Activated T-cell treated with anti-CD3 and anti-CD28 coated beads for 1 hour (primary cell): Measurements from ENCODE around the gene FLNB.
"Not testable (repeated sequence)": the region's sequence is repeated elsewhere in the genome, so short reads cannot be mapped to it uniquely, and the experiment has no call there.

Source experiments
- DNase-seq: peaks from one replicate; pipeline ENCODE4 v3.0.0-alpha.2; 2020; ENCODE audit warnings: low read depth

FLNB gene

DNA sequence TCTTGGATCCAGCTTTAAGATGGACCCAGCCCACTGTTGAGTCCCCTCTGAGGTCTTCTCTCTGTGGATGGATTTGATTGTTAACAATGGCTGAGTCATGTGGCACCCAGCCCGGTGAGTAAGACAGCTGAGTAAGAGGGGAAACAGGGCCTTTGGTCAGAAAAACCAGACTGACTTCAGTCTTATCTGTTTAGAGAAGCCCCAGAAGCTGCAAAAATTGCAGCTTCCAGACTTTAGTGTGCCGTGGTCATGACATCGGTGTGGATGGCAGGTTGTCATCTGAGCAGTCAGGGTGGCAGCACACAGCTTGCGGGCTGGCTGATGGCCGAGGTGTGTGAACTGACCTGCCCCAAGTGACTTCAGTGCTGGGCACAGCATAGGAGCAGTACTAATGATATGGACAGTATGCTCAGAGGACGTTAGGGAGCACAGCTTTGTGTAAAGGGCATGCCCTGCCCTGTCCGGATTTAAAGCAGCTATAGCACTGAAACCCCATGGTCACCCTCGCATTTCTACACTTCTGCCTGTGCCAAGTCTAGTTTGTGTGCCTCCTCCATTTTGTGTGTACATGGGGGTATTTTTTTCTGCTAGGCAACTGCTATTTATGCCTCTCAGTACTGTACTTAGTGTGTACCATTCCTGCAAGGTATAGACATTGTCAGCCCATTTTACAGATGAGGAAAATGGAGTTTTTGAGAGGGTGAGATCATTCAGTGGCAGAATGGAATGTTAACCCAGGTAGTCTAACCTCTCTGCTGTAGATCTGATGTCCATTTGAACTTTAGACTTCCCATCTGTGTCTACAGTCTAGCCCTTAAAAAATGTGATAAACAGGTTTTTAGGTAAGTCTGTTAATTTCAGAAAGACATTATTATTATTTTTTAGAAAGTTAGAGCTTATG, 44.4 kb downstream of the FLNB start:
- DNase-seq, result no peak

DNA sequence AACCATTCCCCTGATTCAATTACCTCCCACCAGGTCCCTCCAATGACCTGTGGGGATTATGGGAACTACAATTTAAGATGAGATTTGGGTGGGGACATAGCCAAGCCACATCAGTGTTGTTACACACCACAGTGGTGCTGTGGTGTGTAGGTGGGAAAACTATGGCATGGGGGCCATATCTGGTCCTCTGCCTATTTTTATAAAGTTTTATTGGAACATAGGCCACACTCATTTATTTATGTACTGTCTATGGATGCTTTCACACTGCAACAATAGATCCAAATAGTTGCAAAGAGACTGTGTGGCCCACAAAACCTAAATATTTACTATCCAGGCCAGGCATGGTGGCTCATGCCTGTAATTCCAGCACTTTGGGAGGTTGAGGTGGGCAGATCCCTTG, 46.4 kb downstream of the FLNB start:
- no peak for DNase-seq

DNA sequence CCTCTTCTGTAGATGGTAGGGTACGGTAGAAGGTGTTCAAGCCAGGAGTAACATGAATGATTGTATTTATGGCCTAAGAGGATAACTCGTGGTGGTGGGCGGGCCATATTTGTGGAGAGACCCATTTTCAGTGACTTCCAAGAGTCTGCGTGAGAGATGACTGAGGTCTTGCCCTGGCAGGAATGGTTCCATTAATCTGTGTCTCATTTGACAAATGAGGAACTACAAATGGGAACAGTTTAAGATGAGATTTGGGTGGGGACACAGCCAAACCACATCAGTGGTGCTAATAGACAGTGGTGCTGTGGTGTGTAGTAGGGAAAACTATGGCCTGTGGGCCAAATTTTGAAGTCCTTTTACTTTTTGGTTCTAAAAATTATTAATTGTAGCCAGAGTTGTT, 47.1 kb downstream of the FLNB start:
- DNase-seq, result no peak

DNA sequence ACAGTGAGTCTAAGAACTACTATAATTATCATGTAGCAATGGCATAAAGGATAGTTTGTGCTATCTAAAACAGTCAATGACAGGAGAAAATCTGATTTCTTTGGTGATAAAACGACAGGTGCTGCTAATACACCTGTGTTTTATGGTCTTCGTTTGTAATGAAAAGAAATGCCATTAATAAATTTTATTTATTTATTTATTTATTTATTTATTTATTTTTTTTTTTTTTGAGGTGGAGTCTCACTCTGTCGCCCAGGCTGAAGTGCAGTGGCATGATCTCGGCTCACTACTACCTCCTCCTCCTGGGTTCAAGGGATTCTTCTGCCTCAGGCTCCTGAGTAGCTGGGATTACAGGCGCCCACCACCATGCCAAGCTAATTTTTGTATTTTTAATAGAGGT, 47.7 kb downstream of the FLNB start:
- not testable (repeated sequence) for DNase-seq

DNA sequence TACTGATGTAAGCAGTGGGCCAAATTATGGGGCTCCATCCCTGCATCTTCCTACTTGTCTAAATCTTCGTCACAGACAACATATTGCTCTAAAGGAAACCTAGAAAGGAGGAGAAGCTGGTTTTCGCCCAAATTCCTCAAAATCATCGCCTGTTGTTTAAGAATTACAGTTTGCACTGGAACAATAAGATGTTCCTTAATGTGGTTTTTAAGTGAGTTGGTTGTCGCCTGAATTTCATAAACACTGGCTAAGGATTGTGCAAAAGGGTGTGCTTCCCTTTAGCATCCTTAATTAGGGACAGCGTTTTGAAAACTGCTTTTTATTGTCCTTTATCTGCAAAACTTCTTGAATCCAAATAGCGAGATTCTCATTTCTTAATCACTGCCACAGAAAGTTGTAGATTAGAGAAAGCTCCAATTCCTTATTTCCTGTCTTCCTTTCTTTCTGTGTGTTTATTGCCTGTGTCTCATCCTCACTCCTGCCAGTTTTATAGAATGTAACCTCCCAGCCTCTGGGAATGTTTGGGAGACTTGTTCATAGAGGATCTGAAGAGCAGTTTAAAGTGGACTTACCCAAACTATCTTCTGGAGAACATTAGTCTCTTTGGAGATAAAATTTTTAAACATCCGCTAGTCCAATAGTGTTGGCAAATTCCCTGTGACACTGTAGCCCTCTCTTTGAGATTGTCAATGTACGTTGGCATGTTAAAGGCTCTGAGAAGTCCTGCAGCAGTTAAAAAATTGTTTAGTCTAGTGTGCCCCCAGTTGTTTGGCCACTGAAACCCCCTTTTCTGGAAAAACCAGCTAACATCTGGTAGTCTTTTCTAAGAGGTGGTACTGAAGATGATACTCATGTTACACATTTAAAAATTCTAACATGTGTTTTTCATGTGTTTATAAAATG, 50.4 kb downstream of the FLNB start:
- no peak for DNase-seq

DNA sequence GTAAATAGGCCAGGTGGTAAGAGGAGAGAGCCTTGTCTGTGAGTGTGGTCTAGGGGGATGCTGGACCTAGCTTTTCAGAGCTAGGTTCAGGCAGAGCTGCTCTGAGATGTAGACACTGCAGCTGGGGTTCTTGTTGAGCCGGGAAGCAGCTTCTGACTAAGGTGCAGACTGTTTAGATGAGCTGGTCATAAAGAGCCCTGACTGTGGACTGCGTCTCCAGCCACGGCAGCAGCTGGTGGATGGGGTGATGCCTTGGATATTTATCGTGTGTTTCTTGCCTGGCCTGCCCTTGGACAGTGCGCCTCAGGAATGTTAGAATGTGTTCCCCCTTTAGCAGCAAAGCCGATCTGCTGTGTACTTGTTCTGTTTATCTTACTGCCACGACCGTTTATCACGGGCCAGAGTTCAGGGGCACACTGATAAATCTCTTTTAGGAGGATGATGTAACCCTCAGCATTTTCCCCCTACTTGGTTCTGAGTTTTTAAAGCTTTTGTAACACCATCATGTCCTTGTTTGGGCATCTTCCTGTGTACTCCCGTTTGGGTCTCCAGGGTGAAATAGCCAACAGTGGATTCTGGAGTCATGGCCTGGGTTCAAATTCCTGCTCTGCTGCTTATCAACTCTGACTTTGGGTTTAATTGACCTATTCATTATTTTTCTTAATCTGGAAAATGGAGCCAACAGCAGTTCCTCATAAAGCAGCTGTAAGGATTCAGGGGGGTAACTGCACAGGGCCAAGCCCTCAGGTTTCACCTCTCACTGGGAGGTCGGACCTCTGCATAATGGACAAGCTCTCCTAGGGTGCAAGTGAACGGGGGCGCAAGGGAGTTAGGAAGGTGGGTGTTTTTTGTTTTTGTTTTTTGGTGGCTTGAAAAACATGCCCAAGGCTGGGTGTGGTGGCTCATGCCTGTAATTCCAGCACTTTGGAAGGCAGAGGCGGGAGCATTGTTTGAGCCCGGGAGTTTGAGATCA, 51.4 kb downstream of the FLNB start:
- DNase-seq, result no peak

DNA sequence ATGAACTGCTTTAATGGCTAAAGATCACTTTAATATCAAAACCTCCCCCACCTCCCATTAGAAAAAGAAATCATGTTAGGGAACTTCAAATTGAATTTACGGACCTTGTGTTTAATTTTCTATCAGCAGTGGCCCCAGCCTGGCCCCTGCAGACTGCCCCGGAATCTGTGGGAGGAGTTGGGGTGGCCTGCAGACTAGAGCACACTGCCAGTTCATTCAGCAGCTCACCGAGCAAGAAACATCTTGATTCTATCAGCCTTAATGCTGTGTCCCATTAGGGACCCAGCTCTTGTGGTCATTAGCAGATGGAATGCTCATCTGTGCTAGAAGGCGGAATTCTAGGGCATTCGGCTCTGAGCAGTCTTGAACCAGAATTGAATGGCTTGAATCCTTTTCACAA, 54.2 kb downstream of the FLNB start:
- no peak for DNase-seq

DNA sequence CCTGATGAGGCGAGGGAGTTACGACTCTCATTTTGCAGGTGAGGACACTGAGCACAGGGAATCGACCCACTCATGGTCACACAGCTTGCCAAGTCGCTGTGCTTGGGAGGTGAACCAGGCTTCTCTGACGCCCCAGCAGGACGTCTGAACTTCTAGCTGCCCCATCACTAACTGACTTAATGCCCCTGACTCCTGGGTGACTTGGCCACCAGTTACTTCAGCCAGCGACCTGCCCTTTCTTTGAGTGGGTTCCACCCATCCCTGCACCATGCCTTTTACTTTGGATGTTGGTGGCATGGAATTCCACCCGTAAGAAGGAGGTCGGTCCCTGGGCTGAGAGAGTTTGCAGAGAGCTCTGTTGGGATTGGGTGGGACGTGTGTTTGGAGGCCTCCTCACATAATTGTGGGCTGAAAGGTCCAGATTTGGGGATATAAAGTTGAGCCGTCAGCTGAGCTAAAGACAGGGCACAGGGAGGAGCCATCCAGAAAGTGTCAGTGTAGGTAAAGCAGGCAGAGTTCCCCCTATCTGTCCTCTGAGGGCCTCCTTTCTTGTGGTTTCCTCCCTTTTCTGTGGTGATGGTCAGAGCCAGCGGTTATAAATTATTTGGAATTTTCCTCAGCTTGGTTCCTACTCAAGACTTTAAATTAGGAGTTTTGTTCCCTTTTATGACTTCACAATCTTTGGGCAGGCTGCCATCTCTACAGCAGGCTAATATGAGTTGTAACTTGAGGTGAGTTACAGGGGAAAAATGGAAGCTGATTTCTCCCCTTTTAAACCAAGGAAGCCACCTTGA, 55.0 kb downstream of the FLNB start:
- no peak for DNase-seq

DNA sequence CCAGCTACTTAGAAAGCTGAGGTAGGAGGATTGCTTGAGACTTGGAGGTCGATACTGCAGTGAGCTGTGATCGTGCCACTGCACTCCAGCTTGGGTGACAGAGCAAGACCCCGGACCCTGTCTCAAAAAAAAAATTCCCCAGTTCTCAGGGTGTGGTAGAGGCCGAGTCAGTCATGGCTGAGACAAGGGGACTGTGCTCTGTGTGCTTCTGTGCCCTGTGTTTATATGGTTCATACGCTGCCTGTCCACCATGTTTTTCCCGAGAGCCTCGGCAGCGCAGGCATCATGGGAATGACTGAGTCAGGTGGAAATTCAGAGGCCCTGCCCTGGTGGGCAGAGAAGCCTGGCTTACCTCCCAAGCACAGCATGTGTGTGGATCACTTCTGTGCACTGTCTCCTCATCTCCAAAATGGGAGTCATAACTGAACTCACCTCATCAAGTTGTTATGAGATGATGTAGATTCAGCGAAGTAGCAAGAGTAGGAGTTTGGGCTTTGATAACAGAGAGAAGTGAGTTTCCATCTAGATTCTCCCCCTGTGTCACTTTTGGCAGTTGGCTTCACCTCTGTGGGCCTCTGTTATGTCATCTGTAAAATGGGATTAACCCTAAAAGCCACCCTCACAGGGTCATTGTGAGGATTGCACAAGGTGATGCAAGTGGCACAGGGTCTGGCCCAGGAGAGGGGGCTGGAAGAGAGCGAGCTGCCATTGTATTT, 56.9 kb downstream of the FLNB start:
- no peak for DNase-seq

DNA sequence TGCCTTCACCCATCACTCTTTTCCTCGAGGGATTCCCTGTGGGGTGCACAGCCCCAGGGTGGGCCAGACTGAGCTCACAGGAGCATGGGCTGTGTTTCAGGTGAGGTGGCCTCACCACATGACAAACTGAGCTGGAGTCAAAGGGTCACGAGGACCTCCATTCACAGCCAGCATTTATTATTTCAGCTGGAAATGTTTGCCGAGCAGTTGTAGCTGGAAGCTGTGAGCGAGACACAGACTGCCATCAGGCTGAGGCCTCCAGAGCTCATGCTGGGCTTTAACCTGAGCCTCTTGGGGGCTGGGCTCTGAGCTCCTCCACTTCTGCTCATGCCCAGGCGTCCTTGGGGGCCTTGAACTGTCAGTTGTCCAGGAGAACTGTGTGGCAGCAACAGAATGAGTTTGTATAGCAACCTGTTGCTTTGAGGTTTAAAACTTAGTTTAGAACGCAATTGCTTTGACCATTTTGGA, 57.5 kb downstream of the FLNB start:
- no peak for DNase-seq

DNA sequence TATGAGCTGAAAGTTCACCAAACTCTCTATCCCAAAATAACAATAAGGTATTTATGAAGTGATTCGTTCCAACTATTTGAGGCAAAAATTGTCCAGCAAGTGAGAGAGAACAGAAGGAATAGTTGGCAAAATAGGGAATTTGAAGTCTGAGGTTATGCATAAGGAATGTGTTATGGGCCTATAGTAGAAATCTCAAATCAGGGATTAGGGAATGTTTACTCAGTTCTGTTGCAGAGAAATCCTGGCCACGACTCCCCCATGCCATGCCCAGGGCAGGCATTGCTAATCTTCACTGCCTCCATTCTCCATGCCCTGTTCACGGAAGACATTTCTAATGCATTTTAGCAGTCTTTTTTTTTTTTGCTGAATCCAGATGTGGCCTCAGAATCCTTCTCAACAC, 58.6 kb downstream of the FLNB start:
- DNase-seq, result no peak

DNA sequence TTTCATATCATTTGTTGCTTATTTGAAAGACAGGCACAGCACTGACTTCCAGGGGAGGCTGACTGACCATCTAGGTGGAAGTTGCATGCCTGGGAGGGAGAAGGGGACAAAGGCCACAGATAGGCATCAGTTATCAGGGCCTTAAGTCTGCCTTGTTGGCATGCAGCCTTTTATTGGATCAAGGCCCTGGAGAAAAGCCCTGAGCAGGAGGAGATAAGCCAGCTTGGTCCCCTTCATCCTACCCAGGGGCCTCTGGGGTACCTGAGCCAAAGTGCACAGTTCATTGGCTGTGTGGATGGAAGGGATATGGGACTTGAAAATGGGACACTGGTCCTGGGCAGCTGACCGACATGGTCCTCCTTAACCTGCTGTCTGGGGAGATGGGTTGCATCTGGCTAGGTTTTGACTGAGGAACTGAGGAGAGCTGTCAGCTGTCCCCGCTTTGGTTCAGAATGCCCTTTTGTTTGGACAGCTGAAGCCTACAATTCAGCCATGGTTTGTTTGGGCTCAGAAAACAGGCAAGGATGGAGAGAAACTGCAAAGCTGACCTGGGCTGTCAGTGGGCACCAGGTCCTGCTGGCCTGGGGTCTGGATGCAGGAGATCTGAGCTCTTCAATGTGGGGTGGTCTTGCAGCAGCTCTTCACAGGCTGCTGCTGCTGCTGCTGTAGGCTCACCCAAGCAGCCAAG, 60.0 kb downstream of the FLNB start:
- no peak for DNase-seq

DNA sequence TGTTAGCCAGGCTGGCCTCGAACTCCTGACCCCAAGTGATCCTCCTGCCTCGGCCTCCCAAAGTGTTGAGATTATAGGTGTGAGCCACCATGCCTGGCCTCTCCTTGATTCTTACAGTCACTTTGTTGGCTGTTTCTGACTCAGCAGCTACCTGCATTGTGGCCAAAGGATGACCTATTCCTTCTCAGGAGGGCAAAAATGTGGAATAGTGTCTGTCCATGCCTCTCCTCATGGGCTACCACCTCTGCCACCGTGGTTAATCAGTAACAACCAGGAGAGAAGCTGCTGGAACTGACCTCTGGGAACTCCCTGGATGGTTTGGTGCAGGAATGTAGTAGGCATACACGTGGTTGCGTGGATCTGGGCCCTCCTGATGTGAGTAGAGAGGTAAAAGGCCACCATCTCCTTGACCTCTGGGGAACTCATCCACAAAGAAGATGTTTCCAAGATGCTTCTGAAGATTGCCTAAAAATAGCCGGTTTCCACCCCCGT, 63.3 kb downstream of the FLNB start:
- no peak for DNase-seq

DNA sequence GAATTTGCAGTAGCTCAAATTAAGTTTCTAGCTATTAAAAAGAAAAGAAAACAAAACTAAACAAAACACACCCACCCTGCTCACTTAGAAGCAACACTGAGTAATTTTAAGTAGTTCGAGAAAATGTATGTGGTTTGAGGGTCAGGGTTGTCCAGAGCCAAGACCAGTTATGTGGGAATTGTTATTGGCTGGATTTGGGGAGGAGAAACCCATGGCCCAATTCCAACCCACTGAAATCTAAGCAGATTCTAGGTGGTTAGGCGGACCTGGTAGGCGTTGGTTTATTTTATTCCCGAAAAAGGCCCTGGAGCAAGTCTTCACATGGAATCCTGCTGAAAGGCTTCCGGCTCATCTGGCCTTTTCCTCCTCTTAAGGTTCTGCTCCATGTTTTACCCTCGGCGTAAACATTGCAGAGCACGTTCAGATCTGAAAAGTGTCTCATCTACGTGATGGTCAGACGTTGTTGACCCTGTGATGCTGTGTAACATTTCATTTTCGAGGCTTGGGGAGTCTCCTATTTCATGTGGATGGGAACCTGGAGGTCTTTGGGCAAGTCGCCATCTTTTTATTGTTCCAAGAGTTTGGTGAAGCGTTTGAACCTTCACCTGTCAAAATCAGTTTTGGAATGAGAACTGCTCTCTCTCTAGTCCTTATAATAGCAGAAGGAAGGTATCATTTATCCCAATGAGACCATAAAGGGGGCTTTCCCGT, 64.0 kb downstream of the FLNB start:
- no peak for DNase-seq

DNA sequence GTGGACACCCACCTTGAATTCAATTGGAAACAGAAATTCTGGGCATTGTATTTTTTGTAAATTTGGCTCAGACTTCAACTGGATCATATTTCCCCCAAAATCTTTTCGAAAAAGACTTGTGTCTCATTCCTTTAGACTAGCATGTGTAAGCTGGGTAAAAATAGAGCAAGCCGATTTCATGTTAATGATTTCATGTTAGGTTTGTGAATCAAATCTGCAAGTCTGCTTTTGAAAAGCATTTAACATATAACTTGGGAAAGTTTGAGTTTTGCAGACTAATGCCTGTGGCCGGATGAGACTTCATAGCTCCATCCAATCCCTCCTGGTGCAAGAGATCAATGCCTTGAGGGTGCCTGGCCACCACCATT, 64.5 kb downstream of the FLNB start:
- DNase-seq, result no peak

DNA sequence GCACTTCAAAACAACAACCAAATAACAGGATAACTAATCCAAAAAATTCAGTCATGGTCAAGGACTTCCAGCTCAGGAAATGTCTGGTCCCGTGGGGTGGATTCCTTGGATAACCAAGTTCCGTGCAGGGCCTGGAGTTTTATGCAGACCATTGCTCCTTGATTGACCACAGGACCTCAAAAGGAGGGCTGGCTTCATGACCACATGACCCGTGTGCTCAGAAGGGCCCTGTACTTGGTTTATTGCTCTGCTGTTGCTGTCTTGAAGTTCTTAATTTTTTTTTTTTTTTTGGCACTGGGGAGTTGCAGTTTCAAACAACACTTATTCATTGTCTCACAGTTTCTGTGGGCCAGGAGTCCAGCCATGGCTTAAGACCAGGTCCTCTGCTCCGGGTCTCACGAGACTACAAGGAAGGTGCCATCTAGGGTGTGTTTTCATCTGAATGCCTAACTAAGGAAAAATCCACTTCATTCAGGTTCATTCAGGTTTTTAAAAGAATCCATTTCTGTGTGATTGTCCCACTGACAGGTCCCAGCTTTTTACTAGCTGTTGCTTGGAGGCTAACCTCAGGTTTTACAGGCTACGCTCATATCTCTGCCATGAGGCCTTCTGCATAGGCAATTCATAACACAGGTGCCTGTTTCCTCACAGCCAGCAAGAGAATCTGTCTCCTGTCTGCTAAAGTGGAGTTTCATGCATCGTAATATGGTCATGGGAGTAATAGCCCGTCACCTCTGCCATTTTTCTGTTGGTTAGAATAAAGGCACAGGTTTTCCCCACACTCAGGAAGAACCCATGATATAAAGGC, 65.3 kb downstream of the FLNB start:
- no peak for DNase-seq

DNA sequence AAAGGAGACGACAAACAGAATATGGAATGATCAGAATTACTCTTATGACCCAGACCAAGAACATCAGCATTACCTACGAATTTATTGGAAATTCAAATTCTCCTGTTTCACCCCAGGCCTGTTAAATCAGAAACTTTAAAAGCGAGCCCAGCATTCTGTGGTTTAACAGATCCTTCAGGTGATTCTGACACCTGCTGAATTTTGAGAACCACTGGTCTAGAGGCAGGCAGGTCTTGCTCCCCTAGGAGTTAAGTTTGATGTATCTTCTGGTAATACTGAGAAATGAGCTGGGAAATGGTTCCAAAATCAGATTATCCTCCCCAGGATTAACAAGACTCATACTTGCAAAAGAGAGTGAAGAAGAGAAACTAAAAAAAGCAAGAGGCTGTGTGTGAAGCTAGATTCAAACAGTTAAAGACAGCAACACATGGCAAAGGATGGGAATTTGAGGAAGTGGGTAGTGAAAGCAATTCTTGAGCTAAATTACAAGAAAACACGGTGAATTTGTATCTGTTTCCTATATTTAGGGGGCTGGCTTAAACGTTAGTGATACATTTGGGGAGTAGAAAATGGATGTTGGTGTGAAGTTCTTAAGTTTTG, 66.0 kb downstream of the FLNB start:
- DNase-seq, result no peak

DNA sequence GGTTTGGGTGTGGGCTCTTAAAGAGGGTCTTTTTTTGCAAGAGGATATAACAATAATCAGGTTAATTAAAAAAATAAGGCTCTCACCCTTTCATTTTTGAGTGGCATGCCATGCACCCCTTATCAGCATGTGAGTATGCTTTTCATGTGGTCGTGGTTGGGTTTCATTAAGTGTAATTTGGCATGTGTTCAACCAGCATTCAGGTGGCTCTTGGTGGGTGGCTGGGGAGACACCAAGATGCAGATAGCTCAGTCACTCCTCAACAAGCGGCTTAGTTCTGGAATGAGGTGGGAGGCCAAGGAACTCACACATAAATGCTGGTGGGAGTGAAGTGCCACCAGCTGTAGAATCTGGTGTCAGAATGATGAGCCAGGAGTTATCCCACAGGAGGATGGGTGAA, 66.8 kb downstream of the FLNB start:
- no peak for DNase-seq
